Stimulated activated CD4-positive, alpha-beta T cell treated with anti-CD3 and anti-CD28 coated beads, Interleukin-1b, Interleukin-23, amount 100 ng/mL, for 24 hours (primary cell): ENCODE results near the gene ZNF432.
A peak's percentile ranks its signal among the peaks of the same experiment; 100 is the strongest.
"Not testable (repeated sequence)": the region's sequence is repeated elsewhere in the genome, so short reads cannot be mapped to it uniquely, and the experiment has no call there.

Experiments
- DNase-seq, 4 experiments: peaks; one replicate each; pipeline ENCODE4 v3.0.0-alpha.2; 2020; ENCODE audit warnings: low read depth in 4 of 4, low spot score in 1 of 4

The ZNF432 gene

GRCh38 chr19:52048555-52049501 is at the start of gene ZNF432:
Gene ZNF432 (minus strand): TSS chr19:52048838. CDS start chr19:52046868, 1,970 bp downstream.
- DNase-seq, result peak; percentile 51 to 67 (median 60)

DNA sequence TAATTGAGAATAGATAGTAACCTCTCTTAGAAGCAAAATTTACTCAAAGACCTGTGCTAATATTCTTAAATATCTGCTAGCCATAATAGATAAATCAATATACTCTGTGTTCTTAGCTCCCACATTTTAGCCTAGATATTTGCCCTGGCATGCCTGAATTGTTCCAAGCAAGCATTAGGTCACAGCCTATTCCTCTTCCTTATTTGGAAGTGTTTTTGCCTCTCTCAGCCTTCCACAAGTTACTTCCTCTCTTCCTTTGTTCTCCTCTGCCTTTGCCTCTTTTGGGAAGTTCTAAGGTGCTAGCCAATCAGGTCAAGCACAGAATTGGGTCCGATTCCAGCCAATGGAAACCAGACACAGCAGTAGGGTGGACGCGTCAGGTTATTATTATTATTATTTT is 47.8 kb upstream of the ZNF432 start:
- not testable (repeated sequence) for DNase-seq

DNA sequence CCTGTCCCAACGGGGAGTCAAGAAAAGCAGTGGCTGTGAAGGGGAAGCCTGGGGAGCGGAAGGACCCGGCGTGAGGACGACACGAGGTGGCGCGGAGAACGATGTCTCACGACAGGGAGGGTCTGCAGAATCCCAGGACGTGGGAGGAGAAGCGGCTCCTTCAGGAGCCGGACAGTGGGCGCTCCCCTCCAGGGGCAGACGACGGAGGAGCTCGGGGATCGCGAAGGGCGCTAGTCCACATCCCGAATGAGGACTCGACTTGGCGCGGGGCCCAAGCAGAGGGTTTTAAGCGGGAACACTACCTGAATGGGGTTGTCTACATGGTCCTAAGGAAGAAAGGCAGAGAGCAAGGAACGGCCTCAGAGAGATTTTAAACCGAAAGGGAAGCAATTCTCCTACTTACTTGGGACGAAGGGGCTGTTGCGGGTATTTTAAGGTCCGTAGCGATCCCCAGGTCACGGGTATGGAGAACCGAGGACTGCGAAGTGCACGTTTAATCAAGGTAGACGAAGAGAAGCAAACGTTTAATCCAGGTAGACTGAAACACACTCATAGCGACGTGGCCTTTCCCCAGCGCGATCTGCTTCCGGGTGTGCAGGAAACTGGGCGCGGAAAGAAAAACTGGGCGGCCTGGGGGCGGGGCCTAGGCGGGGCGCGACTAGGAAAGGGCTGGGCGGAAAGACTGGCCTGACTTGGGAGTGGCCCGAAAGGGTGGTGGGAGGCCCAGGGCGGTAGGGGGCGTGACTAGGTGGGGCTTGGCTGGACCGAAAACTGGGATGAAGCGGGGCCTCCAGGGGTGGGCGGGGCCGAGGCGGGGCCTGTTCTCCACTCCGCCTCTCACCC is 46.8 kb upstream of the ZNF432 start, which contains the start of gene ZNF841:
Gene ZNF841 (minus strand): TSS at position 594 of the 843 bp plus-strand sequence. CDS start 10,964 bp downstream, outside the sequence.
- DNase-seq, result peak; percentile 57 to 78 (median 74)

DNA sequence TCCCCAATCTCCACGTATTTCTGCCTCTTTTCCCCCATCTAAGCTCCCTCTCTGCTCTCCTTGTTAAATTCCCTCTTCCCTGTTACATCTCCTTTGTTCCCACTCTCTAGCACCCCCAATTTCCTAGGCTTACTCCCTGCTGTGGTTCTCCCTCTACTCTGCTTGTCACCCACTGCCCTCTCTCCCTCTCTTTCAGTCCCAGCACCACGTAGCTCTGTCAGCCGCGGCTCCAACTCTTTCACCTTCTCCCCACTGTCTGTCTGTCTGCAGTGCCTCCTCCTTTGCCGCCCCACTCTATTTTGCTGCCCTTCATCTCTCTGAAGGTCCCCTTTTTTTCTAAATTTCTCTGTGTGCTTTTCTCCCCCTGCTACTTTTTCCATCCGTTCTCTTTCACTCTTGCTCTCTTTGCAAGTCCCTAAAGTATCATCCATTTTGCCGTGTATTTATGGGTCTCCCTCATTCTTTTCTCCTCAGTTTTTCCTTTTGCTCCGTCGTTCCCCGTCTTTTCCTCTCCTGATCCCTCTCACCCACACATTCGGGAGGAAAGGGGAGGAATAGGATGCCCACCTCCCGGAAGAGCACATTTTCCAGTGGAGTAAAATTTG is 46.0 kb upstream of the ZNF432 start:
- DNase-seq, result no peak

DNA sequence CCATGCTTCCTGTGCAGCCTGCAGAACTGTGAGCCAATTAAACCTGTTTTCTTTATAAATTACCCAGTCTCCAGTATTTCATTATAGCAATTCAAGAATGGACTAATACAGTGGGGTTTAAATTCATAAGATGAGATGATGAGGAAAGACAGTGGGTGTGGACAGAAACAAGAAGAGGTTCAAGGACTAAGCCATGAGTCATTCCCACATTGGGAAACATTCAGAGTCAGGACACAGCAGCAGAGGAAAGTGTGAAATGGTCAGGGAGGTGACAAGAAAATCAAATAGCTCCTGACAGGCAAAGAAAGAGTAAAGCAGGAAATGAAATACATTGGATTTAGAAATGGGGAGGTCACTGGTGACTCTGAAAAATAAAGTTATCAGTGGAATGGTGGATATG is 37.8 kb upstream of the ZNF432 start:
- no peak for DNase-seq

DNA sequence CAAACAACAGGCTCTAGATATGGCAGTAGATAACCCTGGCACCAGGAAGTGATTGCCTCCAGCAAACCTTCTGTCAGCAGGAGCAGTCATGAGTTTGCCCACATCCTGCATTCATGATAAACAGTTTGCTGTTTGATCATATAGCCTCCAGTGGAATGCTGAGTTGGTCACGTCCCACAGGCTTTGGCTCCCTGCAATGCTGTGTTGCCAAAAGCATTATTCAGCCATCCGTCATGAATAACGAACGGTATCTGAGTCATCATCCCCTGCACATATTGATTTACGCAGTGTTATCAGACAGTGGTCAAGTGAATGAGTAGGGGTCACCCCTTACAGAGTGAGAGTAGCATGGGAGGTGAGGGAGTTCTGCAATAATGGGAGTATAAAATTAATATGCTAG is 21.9 kb upstream of the ZNF432 start:
- DNase-seq, result no peak

- DNase-seq, result no peak
Measured at GRCh38 chr19:52069653-52070052, 21.0 kb upstream of the ZNF432 start.

DNA sequence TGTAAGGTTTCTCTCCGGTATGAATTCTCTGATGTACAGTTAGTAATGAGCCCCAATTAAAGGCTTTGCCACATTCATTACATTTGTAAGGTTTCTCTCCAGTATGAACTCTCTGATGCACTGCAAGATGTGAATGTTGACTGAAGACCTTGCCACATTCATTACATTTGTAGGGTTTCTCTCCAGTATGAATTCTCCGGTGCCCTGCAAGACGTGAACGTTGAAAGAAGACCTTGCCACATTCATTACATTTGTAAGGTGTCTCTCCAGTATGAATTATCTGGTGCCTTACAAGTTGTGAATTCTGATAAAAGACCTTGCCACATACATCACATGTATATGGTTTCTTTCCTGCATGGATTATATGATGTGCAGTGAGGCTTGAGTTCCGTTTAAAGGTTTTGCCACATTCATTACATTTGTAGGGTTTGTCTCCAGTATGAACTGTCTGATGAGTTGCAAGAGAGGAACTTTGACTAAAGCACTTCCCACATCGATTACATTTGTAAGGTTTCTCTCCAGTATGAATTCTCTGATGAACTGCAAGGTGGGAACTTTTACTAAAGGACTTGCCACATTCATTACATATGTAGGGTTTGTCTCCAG is 17.7 kb upstream of the ZNF432 start:
- DNase-seq, result no peak

DNA sequence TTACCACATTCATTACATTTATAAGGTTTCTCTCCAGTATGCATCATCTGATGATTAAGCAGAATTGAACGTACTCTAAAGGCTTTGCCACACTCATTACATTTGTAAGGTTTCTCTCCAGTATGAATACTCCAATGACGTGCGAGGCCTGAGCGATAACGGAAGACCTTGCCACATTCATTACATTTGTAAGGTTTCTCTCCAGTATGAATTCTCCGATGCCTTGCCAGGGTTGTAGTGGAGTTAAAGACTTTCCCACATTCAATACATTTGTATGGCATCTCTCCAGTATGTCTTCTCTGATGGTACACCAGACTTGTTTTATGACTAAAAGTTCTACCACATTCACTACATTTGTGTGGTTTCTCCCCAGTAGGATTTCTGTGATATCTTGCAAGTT is 16.8 kb upstream of the ZNF432 start:
- DNase-seq, result no peak

DNA sequence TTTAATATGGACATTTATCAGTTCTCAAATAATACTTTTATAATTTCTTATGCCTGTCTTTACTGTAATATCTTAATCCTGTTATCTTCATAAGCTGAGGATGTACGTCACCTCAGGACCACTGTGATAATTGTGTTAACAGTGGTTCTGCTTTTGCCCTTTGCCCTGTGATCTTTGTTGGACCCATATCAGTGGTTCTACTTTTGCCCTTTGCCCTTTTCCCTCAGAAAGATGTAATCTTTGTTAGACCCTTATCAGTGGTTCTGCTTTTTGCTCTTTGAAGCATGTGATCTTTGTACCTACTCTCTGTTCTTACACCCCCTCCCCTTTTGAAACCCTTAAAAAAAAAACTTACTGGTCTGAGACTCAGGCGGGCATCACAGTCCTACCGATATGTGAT is 7.8 kb upstream of the ZNF432 start:
- not testable (repeated sequence) for DNase-seq

DNA sequence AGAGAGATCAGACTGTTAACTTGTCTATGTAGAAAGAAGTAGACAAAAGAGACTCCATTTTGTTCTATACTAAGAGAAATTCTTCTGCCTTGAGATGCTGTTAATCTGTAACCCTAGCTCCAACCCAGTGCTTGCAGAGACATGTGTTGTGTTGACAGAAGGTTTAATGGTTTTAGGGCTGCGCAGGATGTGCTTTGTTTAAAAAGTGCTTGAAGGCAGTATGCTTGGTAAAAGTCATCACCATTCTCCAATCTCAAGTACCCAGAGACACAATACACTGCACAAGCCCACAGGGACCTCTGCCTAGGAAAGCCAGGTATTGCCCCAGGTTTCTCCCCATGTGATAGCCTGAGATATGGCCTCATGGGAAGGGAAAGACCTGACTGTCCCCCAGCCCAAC is 3.1 kb upstream of the ZNF432 start:
- DNase-seq, result not testable (repeated sequence)

DNA sequence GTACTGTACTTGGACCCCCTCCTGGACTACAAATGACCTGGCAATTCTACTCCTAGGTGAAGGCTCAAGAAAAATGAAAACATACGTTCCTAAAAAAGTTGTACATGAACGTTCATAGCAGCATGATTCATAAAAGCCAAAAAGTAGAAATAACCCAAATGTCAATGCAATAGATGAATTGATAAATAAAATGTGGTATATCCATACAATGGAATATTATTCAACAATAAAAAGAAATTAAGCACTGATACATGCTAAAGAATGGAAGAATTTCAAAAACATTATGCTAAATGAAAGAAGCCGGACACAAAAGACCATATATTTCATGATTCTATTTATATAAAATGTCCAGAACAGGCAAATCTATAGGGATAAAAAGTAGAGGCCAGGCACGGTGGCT is 9.5 kb downstream of the ZNF432 start:
- DNase-seq, result no peak

DNA sequence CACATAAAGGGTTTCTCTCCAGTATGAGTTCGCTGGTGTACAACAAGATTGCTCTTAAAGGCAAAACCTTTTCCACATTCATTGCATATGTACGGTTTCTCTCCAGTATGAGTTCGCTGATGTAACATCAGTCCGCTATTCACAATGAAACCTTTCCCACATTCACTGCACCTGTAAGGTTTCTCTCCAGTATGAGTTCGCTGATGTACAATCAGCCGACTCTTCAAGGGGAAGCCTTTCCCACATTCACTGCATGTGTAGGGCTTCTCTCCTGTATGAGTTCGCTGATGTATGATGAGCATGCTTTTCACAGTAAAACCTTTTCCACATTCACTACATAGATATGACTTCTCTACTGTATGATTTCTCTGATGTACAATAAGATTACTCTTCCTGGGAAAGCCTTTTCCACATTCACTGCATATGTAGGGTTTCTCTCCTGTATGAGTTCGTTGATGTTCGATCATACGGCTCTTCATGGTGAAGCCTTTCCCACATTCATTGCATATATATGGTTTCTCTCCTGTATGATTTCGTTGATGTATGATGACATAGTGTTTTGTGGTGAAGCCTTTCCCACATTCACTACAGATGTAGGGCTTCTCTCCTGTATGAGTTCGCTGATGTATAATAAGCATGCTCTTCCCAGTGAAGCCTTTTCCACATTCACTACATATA is 14.4 kb downstream of the ZNF432 start:
- no peak for DNase-seq

- DNase-seq, result no peak
Measured at GRCh38 chr19:52028780-52029123, 19.9 kb downstream of the ZNF432 start.

GRCh38 chr19:52028027-52028779 is 20.4 kb downstream of the ZNF432 start, which contains the start of gene ZNF614:
Gene ZNF614 (minus strand): TSS chr19:52028379. CDS start chr19:52025745, 2,634 bp downstream.
- DNase-seq, result peak; percentile 65 to 77 (median 72)

GRCh38 chr19:52026255-52026990 is 22.2 kb downstream of the ZNF432 start:
- DNase-seq, result not testable (repeated sequence)

DNA sequence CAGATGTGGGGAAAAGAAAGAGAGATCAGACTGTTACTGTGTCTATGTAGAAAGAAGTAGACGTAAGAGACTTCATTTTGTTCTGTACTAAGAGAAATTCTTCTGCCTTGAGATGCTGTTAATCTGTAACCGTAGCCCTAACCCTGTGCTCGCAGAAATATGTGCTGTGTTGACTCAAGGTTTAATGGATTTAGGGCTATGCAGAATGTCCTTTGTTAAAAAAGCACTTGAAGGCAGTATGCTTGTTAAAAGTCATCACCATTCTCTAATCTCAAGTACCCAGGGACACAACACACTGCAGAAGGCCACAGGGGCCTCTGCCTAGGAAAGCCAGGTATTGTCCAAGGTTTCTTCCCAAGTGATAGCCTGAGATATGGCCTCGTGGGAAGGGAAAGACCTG is 24.2 kb downstream of the ZNF432 start:
- DNase-seq, result not testable (repeated sequence)

GRCh38 chr19:52022193-52022592 is 26.4 kb downstream of the ZNF432 start:
- DNase-seq, result no peak

- no peak for DNase-seq
Measured at GRCh38 chr19:52020506-52020905, 28.1 kb downstream of the ZNF432 start.
